Endothelial cell of umbilical vein (primary cell): ENCODE measurements around the gene GOLT1B. TPM values are rescaled to one million over a fixed set of nuclear protein-coding genes. Genes with fewer than 3 reads are reported as not detected.

Source experiments
- BruUV-seq: library from RNA; stranded (reverse); fragments of 400-500 nt; replicated peaks from 2 replicates; lab custom pipeline; 2021; lab: Mats Ljungman, UMichigan
- CTCF ChIA-PET: fragments of 300-600, 350-600 bp; sonication (Branson Sonifier 250); formaldehyde crosslinking; loops from one replicate; lab custom pipeline; 2021; ENCODE audit warnings: antibody characterized with exemption, inconsistent platforms; lab: Charles Lee
- POLR2A ChIA-PET: fragments of 300-600, 350-600 bp; sonication (Branson Sonifier 250); formaldehyde crosslinking; loops from one replicate; lab custom pipeline; 2021; ENCODE audit warnings: antibody characterized with exemption, inconsistent platforms; lab: Charles Lee
- DNase-seq: peaks from one replicate; pipeline ENCODE4 v3.0.0-alpha.2; 2011; ENCODE audit warnings: low read depth, low spot score
- FAIRE-seq: peaks from 2 replicates; lab custom pipeline; 2011; peaks lifted over from hg19 to GRCh38; lab: Jason Lieb, UNC
- H2AFZ ChIP-seq: 2 replicates; pipeline ENCODE4 v1.6.0; 2012; ENCODE audit warnings: low read depth, low read length, control low read depth, inconsistent platforms
- H3K27ac ChIP-seq: 2 replicates; pipeline ENCODE4 v1.5.1; 2011; ENCODE audit warnings: low read depth, mild to moderate bottlenecking, control low read depth, low read length, moderate library complexity; ENCODE audit not compliant: insufficient read depth
- H3K27me3 ChIP-seq, 2 experiments: 2 replicates each; pipeline versions ENCODE4 v1.6.0 to v1.6.1; 2011; ENCODE audit warnings: low read length in 2 of 2, mixed read lengths in 1 of 2; ENCODE audit not compliant: control insufficient read depth in 2 of 2, insufficient read depth in 2 of 2
- H3K36me3 ChIP-seq, 2 experiments: 2 replicates in 1 of 2; 3 replicates in 1 of 2; pipeline ENCODE4 v1.5.1; 2011; ENCODE audit warnings: low read length in 2 of 2, mild to moderate bottlenecking in 1 of 2, moderate library complexity in 1 of 2; ENCODE audit not compliant: control insufficient read depth in 2 of 2, insufficient read depth in 2 of 2; ENCODE audit errors: extremely low read depth in 1 of 2
- H3K4me1 ChIP-seq: 3 replicates; pipeline ENCODE4 v1.5.1; 2011; ENCODE audit warnings: mild to moderate bottlenecking, low read length; ENCODE audit not compliant: control insufficient read depth, insufficient read depth; ENCODE audit errors: extremely low read depth
- H3K4me2 ChIP-seq: 2 replicates; pipeline ENCODE4 v1.6.1; 2011; ENCODE audit warnings: low read length, control low read depth, mixed read lengths; ENCODE audit not compliant: insufficient read depth
- H3K4me3 ChIP-seq, 3 experiments: fragments of 200-600 bp in 1 of 3; sonication (generic), shearing (Covaris generic) in 1 of 3; replicated peaks in 1 of 3; 2 replicates each; pipeline ENCODE4 v1.5.1; 2011 to 2016; ENCODE audit warnings: control low read depth in 3 of 3, low read length in 3 of 3, mild to moderate bottlenecking in 2 of 3, inconsistent platforms in 1 of 3, low read depth in 1 of 3, moderate library complexity in 1 of 3; ENCODE audit not compliant: insufficient read depth in 1 of 3
- H3K79me2 ChIP-seq: 2 replicates; pipeline ENCODE4 v1.6.0; 2012; ENCODE audit warnings: low read length, inconsistent platforms; ENCODE audit not compliant: control insufficient read depth, insufficient read depth
- H3K9ac ChIP-seq: replicated peaks from 2 replicates; pipeline ENCODE3; 2011; ENCODE audit warnings: low read length, control low read depth; ENCODE audit not compliant: insufficient read depth; ENCODE audit errors: extremely low read depth
- H3K9me1 ChIP-seq: replicated peaks from 3 replicates; pipeline ENCODE4 v1.6.0; 2011; ENCODE audit warnings: mild to moderate bottlenecking, low read length; ENCODE audit not compliant: control insufficient read depth, insufficient read depth; ENCODE audit errors: extremely low read depth
- H3K9me3 ChIP-seq: replicated peaks from 2 replicates; pipeline ENCODE4 v1.5.1; 2012; ENCODE audit warnings: low read length, inconsistent platforms; ENCODE audit not compliant: control insufficient read depth, insufficient read depth
- H4K20me1 ChIP-seq: replicated peaks from 2 replicates; pipeline ENCODE3; 2011; ENCODE audit warnings: mild to moderate bottlenecking, low read length; ENCODE audit not compliant: control insufficient read depth, insufficient read depth; ENCODE audit errors: extremely low read depth
- CTCF ChIP-seq, 2 donors: IDR thresholded peaks; 1 replicate in 1 of 2; 2 replicates in 1 of 2; pipeline ENCODE4 v1.5.1; 2011; ENCODE audit warnings: low read length in 2 of 2, mild to moderate bottlenecking in 2 of 2, moderate library complexity in 2 of 2, control low read depth in 1 of 2, inconsistent platforms in 1 of 2, low read depth in 1 of 2; ENCODE audit not compliant: insufficient read depth in 1 of 2; ENCODE audit errors: extremely low read depth in 1 of 2
- EZH2 ChIP-seq: IDR thresholded peaks from 2 replicates; pipeline ENCODE4 v1.6.1; 2012; ENCODE audit warnings: borderline replicate concordance, low read depth, mild to moderate bottlenecking, moderate library complexity, low read length, inconsistent platforms; ENCODE audit not compliant: severe bottlenecking
- FOS ChIP-seq: IDR thresholded peaks from 2 replicates; pipeline ENCODE4 v1.6.1; 2011; ENCODE audit warnings: mild to moderate bottlenecking, low read length, moderate library complexity, borderline replicate concordance; ENCODE audit not compliant: insufficient read depth
- GATA2 ChIP-seq: IDR thresholded peaks from 2 replicates; pipeline ENCODE4 v1.7.0; 2011; ENCODE audit warnings: low read depth, mild to moderate bottlenecking, moderate library complexity, mixed read lengths, low read length; ENCODE audit not compliant: insufficient read length, insufficient read depth
- JUN ChIP-seq: IDR thresholded peaks from 2 replicates; pipeline ENCODE4 v1.6.1; 2011; ENCODE audit warnings: borderline replicate concordance, low read depth; ENCODE audit not compliant: insufficient read length, insufficient read depth
- MYC ChIP-seq: IDR thresholded peaks from one replicate; pipeline ENCODE4 v1.6.1; 2011; ENCODE audit warnings: mild to moderate bottlenecking, low read depth, low read length
- POLR2A ChIP-seq: IDR thresholded peaks from 2 replicates; pipeline ENCODE4 v1.6.1; 2012; ENCODE audit warnings: low read depth, mild to moderate bottlenecking, control low read depth, low read length
- POLR2AphosphoS5 ChIP-seq: IDR thresholded peaks from 2 replicates; pipeline ENCODE4 v1.6.1; 2012; ENCODE audit warnings: low read depth, mild to moderate bottlenecking, control low read depth, low read length, moderate library complexity; ENCODE audit not compliant: insufficient read depth
- dilution Hi-C: fragments of 300-500 bp; cut with MboI; formaldehyde crosslinking; loops from one replicate; pipeline ENCODE4 v1.15.0; 2019; ENCODE audit warnings: low sequenced_read_pairs; ENCODE audit not compliant: extremely low pct_ligation_motif_present
- intact Hi-C: fragments of 100-400 bp; cut with micrococcal nuclease; formaldehyde crosslinking; loops from one replicate; pipeline ENCODE4 v1.10.0; 2022
- polyA plus RNA-seq, 4 experiments: library from polyadenylated mRNA; depleted of rRNA in 3 of 4; stranded (reverse) in 3 of 4; unstranded in 1 of 4; fragments of >200 nt; gene quantifications; 2 replicates each; pipeline versions ENCODE4 v1.2.1 to v1.2.3, GENCODE V29; 2011 to 2012; ENCODE audit warnings: missing spikeins in 1 of 4
- total RNA-seq: library from RNA; stranded (reverse); gene quantifications from 2 replicates; pipeline ENCODE4 v1.2.3, GENCODE V29; 2021
- TF ChIP-seq, protein P1 (sequence below): IDR thresholded peaks from 2 replicates; pipeline ENCODE4 v1.6.1; 2011; ENCODE audit not compliant: insufficient read depth, insufficient read length

GOLT1B gene
- total and polyA plus RNA-seq, 2 donors (not counting 3 experiments of a cell fraction or from before 2014, with no cell fraction given) = 21.9 to 50.5 TPM

GRCh38 chr12:21542403-21542802, 40.8 kb downstream of the GOLT1B start:
- no peak overlapping the region for H3K9ac ChIP-seq
- DNase-seq (no peak), FAIRE-seq (no peak)
- BruUV-seq = no TSS peak
- intact Hi-C loops = no loop called here
- dilution Hi-C loops = no loop called here
- H2AFZ ChIP-seq = no peak overlapping the region
- H3K9me3 ChIP-seq = no peaks in the 10 kb centered on the region
- no peaks in the 10 kb centered on the region for H3K79me2 ChIP-seq
- ChIA-PET CTCF (interaction anchor here (1.2 to 1.8 kb wide), 2 partner anchors 9 to 14 kb away, joined by 4 to 5 read pairs; no protein-coding TSS in a partner anchor), POLR2A (interaction anchor here (1.1 kb wide), 1 partner anchor 116 kb away, joined by 3 read pairs; the partner anchor contains the start of gene LDHB)
- no peak overlapping the region for H3K27ac ChIP-seq
- H4K20me1 ChIP-seq = no peaks in the 10 kb centered on the region
- H3K27me3 ChIP-seq = peaks cover 0 to 3% of the 10 kb centered on the region in 2 experiments
- H3K4me2 ChIP-seq = no peak overlapping the region
- no peaks in the 10 kb centered on the region for H3K36me3 ChIP-seq
- H3K4me3 ChIP-seq = no peak overlapping the region
- no peak for TF ChIP-seq FOS
- no peaks in the 10 kb centered on the region for H3K4me1 ChIP-seq
- H3K9me1 ChIP-seq = no peaks in the 10 kb centered on the region

DNA sequence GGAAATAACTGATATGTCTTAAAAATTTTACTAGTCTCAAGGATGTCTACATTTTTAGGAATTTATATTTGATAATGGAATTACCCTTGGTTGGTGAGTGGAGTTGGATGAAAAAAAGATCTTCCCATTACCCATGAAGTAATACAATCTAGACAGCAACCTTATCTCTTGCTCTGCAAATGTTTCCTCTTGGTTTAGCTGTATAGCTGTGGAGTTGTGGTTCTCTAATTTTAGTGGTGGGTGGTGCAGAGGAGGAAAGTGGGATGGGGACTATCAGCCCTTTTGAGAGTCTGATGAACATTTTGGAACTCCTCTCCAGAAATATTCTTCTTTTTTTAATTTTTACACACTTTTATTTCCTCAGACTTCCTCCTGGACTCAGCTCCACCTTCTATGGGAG, 41.6 kb downstream of the GOLT1B start:
- Histone ChIP-seq H4K20me1 (no peaks in the 10 kb centered on the region), H3K27me3 (no peaks in the 10 kb centered on the region), H3K9me3 (no peaks in the 10 kb centered on the region), H2AFZ (no peak overlapping the region), H3K9me1 (no peaks in the 10 kb centered on the region), H3K4me2 (no peak overlapping the region), H3K4me1 (no peaks in the 10 kb centered on the region), H3K9ac (no peak overlapping the region), H3K4me3 (no peak overlapping the region), H3K27ac (no peak overlapping the region), H3K79me2 (no peaks in the 10 kb centered on the region), H3K36me3 (no peaks in the 10 kb centered on the region)
- no peak for DNase-seq
- TF ChIP-seq CTCF (IDR thresholded peaks at IDR 0.05; ENCODE audit: extremely low read depth in 1 of 2, insufficient read depth in 1 of 2, low read depth in 1 of 2, low read length in 2 of 2) (no peak), JUN (no peak), POLR2A (no peak), GATA2 (no peak), EZH2 (no peak), MYC (no peak), FOS (no peak), POLR2AphosphoS5 (no peak)
- TF ChIP-seq, protein P1, sequence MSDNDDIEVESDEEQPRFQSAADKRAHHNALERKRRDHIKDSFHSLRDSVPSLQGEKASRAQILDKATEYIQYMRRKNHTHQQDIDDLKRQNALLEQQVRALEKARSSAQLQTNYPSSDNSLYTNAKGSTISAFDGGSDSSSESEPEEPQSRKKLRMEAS = no peak
- dilution Hi-C loops (no loop called here), intact Hi-C loops (no loop called here)
- POLR2A ChIA-PET = no interaction called here
- no peak for FAIRE-seq
- BruUV-seq = no TSS peak
- CTCF ChIA-PET = interaction anchor here (1.8 kb wide), 1 partner anchor 13 kb away, joined by 5 read pairs; no protein-coding TSS in a partner anchor
